Heart left ventricle (tissue), 16 donors: Measurements from ENCODE around the gene GPD1. TPM values are rescaled to one million over a fixed set of nuclear protein-coding genes. Genes with fewer than 3 reads are reported as not detected.

Experiments used
- ATAC-seq, 4 donors: fragments of 200-7000 bp; cut with Tn5 transposase; one replicate each; pipeline ENCODE4 v1.9.1; 2020 to 2022; ENCODE audit warnings: moderate library complexity in 4 of 4, mild to moderate bottlenecking in 3 of 4, moderate number of reproducible peaks in 1 of 4
- DNase-seq, 5 donors: peaks; one replicate each; pipeline ENCODE4 v3.0.0-alpha.2; 2020
- H3K27ac ChIP-seq, 12 donors: fragments of 200-600 bp; sonication (generic) in 4 of 12; one replicate each; pipeline versions ENCODE4 v1.5.0 to v1.8.0; 2016 to 2022; ENCODE audit warnings: mild to moderate bottlenecking in 2 of 12
- H3K27me3 ChIP-seq, 9 donors: fragments of 200-600 bp; sonication (generic) in 2 of 9; one replicate each; pipeline versions ENCODE4 v1.5.1 to v1.8.0; 2016 to 2022; ENCODE audit warnings: mild to moderate bottlenecking in 3 of 9
- H3K36me3 ChIP-seq, 9 donors: fragments of 200-600 bp; sonication (generic) in 2 of 9; one replicate each; pipeline versions ENCODE4 v1.5.0 to v1.8.0; 2018 to 2022; ENCODE audit warnings: mild to moderate bottlenecking in 2 of 9
- H3K4me1 ChIP-seq, 12 donors: fragments of 200-600 bp; sonication (generic) in 4 of 12; one replicate each; pipeline versions ENCODE4 v1.5.0 to v1.8.0; 2016 to 2022; ENCODE audit warnings: mild to moderate bottlenecking in 3 of 12
- H3K4me3 ChIP-seq, 12 donors: fragments of 200-600 bp; sonication (generic) in 4 of 12; one replicate each; pipeline versions ENCODE4 v1.5.0 to v1.8.0; 2017 to 2022; ENCODE audit warnings: mild to moderate bottlenecking in 9 of 12, moderate library complexity in 4 of 12
- H3K9me3 ChIP-seq, 12 donors: fragments of 200-600 bp; sonication (generic) in 4 of 12; one replicate each; pipeline versions ENCODE4 v1.5.0 to v1.8.0; 2016 to 2022; ENCODE audit warnings: mild to moderate bottlenecking in 1 of 12
- POLR2A ChIP-seq, 2 donors: fragments of 450-650 bp; IDR thresholded peaks; one replicate each; pipeline ENCODE4 v1.6.1; 2017; ENCODE audit warnings: antibody characterized with exemption in 2 of 2, mild to moderate bottlenecking in 2 of 2, moderate library complexity in 2 of 2
- WGBS, 4 donors: extraction: QIAGEN DNeasy Blood & Tissue Kit in 2 of 4; methylation state at CpG; one replicate each; pipeline versions ENCODE4 v1.1.5 to v1.1.7; 2013 to 2018; 5-methylcytosine and 5-hydroxymethylcytosine counted together
- intact Hi-C, 10 donors: fragments of 100-400 bp; cut with DNase I; formaldehyde crosslinking; loops; one replicate each; pipeline versions ENCODE4 v1.11.1 to v1.14.2; 2022
- polyA plus RNA-seq, 2 donors: library from polyadenylated mRNA; stranded (reverse); fragments of 200-250 nt; gene quantifications; one replicate each; pipeline ENCODE4 v1.2.3, GENCODE V29; 2013
- total RNA-seq, 9 donors: library from RNA; depleted of rRNA in 2 of 9; stranded (reverse); fragments of >200 nt in 2 of 9; fragmentation: NEBNext Ultra II Directional in 3 of 9; extraction: Animal tissue kit (Norgen Biotek cat#: 25700) in 3 of 9; gene quantifications; one replicate each; pipeline versions ENCODE4 v1.1.0 to v1.2.4, GENCODE V29; 2016 to 2023
- TF ChIP-seq, protein P1 (sequence below), 12 donors: fragments of 200-600 bp; sonication (generic) in 4 of 12; IDR thresholded peaks; one replicate each; pipeline versions ENCODE4 v1.5.0 to v1.8.0; 2018 to 2022; ENCODE audit warnings: antibody characterized with exemption in 12 of 12, mild to moderate bottlenecking in 5 of 12
- donor health status: ischemic (EF 13 %, LVEDD 7.1; RV severe dilation, severe dysfunction).
- donor health status: healthy with polysubstance abuse.
- donor health status: DM: no; HTN: yes; CAD: no.
- donor health status: DM: no; HTN: no; CAD: no.
- donor health status: ischemic (EF 25% LVEDD 6.9; RV normal size, moderate dysfunction).
- donor health status: ischemic (EF 25% LVEDD 5.7; RV mildly dilated, moderate dysfunction).
- donor health status: healthy.
- donor health status: DM: yes; HTN: yes; CAD: no.
- donor health status: ischemic (EF 35%, LVEDD 5.7; RV mildly dilated, moderate dysfunction).
- donor health status: nonischemic (EF 11% LVEDD 7.7; RV severe dilation, severe dysfunction).
- donor health status: DM: yes; HTN: yes; CAD: no.
- donor health status: PGD.
- donor health status: ischemic (EF 29% LVEDD 5.4; RV normal size, mild dysfunction).
- donor health status: nonischemic (EF 23%, LVEDD 6.1; RV moderate dilation, normal function).

Gene GPD1
- total and polyA plus RNA-seq, 11 donors: 7.4 to 75.8 (median 10.0) TPM

DNA sequence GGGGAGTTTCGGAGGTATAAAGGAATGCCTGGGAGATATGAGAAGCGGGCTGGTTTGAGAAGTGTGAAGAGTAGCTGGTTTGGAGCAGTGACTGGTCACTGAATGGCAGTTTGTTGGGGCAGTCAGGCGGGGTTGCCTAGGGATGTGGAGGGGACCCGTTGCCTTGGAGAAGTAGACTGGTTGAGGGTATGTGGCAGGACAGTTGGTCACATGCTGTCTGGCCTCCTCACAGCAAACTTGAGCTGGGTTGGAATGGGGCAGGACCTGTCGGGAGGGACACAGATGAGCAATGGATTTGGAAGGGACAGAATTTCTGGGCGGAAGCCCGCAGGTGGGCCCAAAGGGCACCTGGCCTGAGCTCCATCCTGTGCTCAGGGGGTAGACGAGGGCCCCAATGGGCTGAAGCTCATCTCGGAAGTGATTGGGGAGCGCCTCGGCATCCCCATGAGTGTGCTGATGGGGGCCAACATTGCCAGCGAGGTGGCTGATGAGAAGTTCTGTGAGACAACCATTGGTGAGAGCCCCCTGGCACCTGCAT is 2.2 kb downstream of the GPD1 start:
- Histone ChIP-seq H3K36me3 (peaks cover 0 to 11% (median 0%) of the 10 kb centered on the region in 9 donors), H3K27ac (no peak overlapping the region), H3K4me1 (peaks cover 2 to 57% (median 38%) of the 10 kb centered on the region in 12 donors), H3K9me3 (no peaks in the 10 kb centered on the region), H3K27me3 (no peaks in the 10 kb centered on the region), H3K4me3 (no peak overlapping the region)
- ATAC-seq (no peak), DNase-seq (no peak)
- TF ChIP-seq POLR2A (IDR thresholded peaks at IDR 0.05): no peak
- TF ChIP-seq, protein P1, sequence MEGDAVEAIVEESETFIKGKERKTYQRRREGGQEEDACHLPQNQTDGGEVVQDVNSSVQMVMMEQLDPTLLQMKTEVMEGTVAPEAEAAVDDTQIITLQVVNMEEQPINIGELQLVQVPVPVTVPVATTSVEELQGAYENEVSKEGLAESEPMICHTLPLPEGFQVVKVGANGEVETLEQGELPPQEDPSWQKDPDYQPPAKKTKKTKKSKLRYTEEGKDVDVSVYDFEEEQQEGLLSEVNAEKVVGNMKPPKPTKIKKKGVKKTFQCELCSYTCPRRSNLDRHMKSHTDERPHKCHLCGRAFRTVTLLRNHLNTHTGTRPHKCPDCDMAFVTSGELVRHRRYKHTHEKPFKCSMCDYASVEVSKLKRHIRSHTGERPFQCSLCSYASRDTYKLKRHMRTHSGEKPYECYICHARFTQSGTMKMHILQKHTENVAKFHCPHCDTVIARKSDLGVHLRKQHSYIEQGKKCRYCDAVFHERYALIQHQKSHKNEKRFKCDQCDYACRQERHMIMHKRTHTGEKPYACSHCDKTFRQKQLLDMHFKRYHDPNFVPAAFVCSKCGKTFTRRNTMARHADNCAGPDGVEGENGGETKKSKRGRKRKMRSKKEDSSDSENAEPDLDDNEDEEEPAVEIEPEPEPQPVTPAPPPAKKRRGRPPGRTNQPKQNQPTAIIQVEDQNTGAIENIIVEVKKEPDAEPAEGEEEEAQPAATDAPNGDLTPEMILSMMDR (IDR thresholded peaks at IDR 0.05): no peak
- WGBS, 4 donors: 94 to 95% (median 95%) methylated on average over 11 to 12 of the region's 12 CpGs
- intact Hi-C loops: no loop called here

GRCh38 chr12:50106907-50107306 is 3.1 kb downstream of the GPD1 start:
- 67 to 83% (median 73%) methylated on average over 1 to 3 of the region's 3 CpGs for WGBS, 4 donors
- DNase-seq: no peak
- intact Hi-C loops: no loop called here
- no peak overlapping the region for H3K27ac ChIP-seq
- H3K27me3 ChIP-seq: no peaks in the 10 kb centered on the region
- TF ChIP-seq, protein P1 (IDR thresholded peaks at IDR 0.05): no peak
- TF ChIP-seq POLR2A (IDR thresholded peaks at IDR 0.05): no peak
- ATAC-seq: no peak
- peaks cover 0 to 3% (median 0%) of the 10 kb centered on the region in 9 donors for H3K36me3 ChIP-seq
- no peak overlapping the region for H3K4me3 ChIP-seq
- H3K9me3 ChIP-seq: no peaks in the 10 kb centered on the region
- peaks cover 2 to 59% (median 43%) of the 10 kb centered on the region in 12 donors for H3K4me1 ChIP-seq

GRCh38 chr12:50107416-50108268 is 3.8 kb downstream of the GPD1 start:
- 93 to 96% (median 94%) methylated on average over 17 of the region's 17 CpGs for WGBS, 4 donors
- Histone ChIP-seq H3K27ac (no peak overlapping the region), H3K4me3 (no peak overlapping the region), H3K9me3 (no peaks in the 10 kb centered on the region), H3K4me1 (peaks cover 2 to 52% (median 40%) of the 10 kb centered on the region in 12 donors), H3K36me3 (no peaks in the 10 kb centered on the region), H3K27me3 (no peaks in the 10 kb centered on the region)
- ATAC-seq (no peak), DNase-seq (no peak)
- TF ChIP-seq, protein P1 (IDR thresholded peaks at IDR 0.05): no peak
- no peak for TF ChIP-seq POLR2A (IDR thresholded peaks at IDR 0.05)
- intact Hi-C loops: no loop called here

- H3K9me3 ChIP-seq: no peaks in the 10 kb centered on the region
- intact Hi-C loops: no loop called here
- DNase-seq (no peak), ATAC-seq (no peak)
- peaks cover 2 to 54% (median 42%) of the 10 kb centered on the region in 12 donors for H3K4me1 ChIP-seq
- 89 to 100% (median 93%) methylated on average over 3 of the region's 3 CpGs for WGBS, 4 donors
- TF ChIP-seq POLR2A (IDR thresholded peaks at IDR 0.05): no peak
- TF ChIP-seq, protein P1 (IDR thresholded peaks at IDR 0.05): no peak
- no peaks in the 10 kb centered on the region for H3K27me3 ChIP-seq
- H3K36me3 ChIP-seq: peaks cover 0 to 1% (median 0%) of the 10 kb centered on the region in 9 donors
- peak overlapping the region; percentile 78 to 100 (median 92) for H3K27ac ChIP-seq
- H3K4me3 ChIP-seq: no peak overlapping the region
Measured at GRCh38 chr12:50109319-50109718, 5.5 kb downstream of the GPD1 start.
